Measurements from ENCODE around the gene RNPS1.

The RNPS1 gene

DNA sequence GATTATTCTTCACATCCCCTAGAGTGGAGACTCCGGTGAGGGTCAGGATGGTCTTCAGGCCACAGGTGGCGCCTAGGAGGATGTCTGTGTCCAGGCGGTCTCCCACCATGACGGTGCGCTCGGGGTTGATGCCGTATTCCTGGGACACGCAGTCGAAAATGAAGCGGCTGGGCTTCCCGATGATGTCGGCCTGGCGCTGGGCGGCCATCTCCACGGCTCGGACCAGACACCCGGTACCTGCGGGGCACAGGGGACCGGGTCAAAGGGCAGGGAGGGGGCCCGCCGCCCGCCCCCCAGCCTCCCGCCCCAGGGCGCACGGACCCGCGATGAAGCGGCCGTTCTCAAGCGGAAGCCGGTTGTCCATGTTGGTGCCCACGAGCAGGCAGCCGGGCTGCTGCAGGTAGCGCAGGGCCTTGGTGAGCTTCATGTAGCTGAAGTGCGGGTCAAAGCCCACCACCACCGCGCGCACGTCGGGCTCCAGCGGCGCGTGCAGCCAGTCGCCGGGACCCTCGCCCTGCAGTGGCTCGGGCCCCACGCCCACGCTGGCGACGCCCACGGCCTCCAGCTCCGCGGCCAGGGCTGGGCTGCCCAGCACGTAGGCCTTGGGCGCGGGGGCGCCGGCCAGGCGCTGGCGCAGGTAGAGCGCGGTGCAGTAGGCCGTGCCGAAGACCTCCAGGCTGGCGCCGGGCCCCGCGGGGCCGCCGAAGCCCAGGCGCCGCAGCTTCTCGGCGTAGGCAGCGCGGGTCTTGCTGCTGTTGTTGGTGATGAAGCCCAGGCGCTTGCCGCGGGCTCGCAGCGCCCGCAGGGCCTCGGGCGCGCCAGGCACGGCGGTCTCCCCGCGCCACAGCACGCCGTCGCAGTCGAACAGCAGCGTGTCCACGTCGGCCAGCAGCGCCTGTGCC is 53.9 kb downstream of the RNPS1 start:
- DNase-seq (ENCODE audit: low spot score): no peak

DNA sequence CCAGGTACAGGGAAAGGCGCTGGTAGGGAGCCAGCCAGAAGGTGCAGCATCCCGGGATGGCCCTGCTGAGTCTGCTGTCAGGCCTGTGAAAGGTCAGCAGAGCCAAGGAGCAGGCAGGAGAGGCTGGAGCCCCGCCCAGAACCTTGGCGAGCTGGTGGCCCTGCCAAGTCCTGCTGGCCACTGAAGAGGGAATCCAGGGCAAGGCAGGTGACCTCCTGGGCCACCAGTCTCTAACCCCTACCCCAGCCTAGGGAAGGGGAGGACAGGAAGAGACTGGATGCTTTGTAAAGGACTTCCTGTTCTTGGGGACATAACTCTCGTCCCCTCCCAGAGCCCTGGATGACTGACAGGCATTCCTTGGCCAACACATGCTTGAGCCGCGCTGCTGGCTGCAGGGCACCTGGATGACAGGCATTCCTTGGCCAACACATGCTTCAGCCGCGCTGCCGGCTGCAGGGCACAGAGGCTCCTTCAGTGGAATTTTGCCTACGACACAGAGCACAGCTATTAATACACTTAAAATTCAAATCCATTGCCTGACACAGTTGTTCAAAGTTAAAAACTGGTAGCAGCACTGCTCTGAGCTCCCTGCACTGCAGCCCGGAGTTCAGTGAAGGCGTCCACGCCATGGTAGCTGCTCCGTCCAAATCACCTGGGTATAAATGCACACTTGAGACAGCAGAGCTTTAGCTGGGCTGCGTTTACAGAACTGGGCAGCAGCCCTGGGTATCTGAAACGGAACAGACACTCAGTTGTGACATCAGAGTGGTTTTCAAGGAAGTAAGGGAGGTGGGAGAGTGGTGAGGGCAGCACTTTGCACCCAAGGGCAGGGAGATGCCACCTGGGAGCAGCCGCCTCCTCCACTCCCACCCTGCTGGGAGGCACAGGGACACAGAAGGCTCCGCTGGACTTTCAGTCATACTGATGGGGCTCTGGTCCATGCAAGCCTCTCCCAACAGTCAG is 55.3 kb downstream of the RNPS1 start:
- DNase-seq (ENCODE audit: low spot score): no peak

DNA sequence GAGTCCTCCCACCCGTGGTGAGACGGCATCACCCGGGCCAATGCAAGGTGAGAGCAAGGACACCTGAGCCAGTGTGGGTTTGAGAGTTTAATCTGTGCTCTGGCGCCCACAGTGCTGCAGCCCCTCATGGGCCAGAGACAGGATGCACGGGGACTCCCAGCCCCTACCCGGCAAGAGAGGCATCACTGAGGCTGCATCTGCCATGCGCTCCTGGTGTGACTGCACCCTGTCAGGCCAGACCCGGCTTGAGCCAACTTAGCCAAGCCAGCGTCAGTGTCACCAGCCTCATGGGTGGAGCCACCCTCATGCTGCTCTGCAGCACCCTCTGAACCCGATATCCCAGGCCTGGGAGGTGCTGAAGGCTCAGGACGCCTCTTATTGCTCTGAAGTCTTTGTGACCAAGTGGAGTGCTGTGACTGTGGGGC is 56.0 kb downstream of the RNPS1 start:
- DNase-seq (ENCODE audit: low spot score): no peak

DNA sequence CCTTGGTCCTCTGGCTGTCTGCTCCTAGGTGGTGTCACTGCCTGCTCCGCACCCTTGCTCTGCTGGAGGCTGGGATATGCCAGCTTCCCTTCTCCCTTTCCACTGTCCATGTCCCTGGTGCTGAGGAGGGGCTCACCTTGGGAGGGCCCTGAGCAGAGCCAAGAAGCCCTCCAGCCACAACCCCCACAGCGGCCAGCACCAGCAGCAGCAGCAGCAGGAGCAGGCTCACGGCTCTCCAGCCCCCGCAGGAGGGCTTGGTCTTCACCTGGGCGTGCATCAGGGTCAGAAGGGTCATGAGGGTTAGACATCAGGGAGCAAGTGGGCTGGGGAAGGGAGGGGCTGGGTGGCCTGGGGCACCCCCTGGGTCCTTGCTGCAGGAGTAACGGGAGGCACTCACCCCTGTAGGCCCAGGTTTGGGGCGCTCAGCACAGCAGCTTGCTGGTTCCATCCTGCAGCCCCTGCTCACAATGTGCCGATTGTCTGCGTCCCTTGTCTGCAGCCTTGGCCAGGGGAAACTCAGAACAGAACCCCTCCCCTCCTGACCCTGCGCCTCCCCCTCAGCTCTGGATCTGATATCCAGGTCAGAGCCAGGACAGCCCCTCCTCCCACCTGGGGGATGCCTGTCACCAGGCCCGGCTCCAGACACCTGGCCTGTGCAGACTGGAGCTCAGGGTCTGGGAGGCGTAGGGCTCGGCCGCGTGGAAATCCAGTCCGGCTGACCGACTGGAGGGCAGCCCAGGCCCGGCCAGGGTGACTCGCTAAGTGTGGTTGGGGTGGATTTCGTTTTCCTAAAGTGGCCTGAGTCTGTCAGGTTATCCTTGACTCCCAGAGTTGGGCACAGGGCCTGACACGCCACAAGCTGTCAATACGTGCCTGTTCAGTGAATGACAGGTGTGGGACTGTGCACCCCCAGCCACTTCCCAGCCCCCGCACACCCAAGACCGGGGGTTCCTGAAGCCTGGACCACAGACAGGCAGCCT is 57.2 kb downstream of the RNPS1 start, which contains the start of gene BRICD5:
Gene BRICD5, minus strand, starts transcription at position 478 of the 980 bp plus-strand sequence. Its CDS starts 30 bp downstream, at position 448.
- no peak for DNase-seq (ENCODE audit: low spot score)

DNA sequence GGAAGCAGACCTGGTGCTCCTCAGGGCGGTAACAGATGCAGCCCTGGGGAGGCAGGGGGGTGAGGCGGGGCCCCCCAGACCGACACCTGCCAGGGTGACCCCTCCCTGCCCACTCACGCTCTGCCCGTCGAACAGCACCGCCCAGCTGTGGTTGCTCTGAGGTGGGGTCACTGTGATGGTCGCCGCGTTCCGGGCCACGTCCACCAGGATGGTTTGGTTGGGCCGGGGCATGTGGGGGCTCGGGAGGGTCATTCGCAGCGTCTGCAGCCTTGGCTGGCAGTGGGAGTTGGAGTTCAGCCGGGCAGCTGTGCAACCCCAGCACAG is 58.0 kb downstream of the RNPS1 start:
- DNase-seq (ENCODE audit: low spot score): no peak

DNA sequence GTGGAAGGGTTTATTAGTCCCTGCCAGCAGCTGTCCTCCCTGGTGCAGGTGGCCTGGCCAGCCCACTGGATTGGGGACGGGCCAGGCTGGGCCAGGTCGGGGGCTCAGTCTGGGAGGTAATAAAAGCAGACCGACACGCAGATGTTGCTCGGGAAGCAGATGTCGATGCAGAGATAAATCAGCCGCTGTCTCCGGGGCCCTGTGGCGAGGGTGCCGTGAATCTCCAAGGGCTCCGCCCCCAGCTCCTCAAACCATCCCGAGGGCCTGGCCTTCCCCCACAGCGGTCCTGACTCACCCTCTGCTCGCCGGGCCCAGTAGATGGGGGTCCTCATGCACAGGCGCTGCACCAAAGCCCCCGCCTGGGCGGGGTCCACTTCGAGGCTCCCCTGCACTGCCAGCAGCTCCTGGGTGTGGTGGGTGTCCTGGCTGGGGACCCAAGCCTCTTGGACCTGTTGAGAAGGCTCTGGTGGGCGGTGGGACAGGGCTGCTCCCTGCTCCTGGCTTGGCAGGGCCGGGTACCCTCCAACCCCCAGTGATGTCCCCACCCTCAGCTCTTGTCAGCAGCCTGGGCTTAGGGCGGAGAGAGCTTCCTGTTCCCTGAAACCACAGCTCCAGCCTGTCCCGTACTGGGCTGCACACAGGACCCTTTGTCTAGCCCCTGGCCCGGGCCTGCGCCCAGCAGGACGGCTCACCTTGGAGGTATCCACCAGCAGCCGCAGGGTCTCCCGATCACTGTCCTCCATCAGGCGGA is 58.5 kb downstream of the RNPS1 start:
- no peak for DNase-seq (ENCODE audit: low spot score)

DNA sequence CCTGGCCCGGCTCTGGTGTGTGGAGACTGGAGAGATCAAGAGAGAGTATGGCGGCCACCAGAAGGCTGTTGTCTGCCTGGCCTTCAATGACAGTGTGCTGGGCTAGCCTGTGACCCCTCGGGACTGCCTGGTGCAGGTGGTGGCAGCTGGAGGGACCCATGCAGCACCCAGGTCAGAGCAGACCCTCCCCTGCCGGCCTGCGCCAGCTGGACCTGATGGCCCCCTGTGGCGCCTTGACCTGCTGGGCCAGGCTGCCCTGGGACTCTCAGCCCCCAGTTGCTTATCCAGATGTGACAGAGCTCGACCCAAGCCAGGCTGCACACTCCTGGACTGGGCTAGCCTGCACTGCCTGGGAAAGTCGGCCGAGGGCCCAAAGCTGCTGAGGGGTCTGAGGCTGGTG is 59.2 kb downstream of the RNPS1 start:
- no peak for DNase-seq (ENCODE audit: low spot score)

DNA sequence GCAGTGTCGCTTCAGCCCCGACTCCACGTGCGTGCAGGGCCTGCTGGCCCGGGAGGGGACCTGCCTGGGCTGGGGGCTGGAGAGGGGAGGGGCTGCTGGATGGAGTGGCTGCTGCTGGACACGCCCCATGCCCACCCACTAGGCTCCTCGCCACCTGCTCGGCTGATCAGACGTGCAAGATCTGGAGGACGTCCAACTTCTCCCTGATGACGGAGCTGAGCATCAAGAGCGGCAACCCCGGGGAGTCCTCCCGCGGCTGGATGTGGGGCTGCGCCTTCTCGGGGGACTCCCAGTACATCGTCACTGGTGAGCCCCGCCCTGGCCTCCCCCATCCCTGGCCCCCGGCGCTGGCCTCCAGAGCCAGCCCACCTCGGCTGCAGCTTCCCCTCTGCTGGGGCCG is 59.6 kb downstream of the RNPS1 start:
- DNase-seq (ENCODE audit: low spot score): no peak

DNA sequence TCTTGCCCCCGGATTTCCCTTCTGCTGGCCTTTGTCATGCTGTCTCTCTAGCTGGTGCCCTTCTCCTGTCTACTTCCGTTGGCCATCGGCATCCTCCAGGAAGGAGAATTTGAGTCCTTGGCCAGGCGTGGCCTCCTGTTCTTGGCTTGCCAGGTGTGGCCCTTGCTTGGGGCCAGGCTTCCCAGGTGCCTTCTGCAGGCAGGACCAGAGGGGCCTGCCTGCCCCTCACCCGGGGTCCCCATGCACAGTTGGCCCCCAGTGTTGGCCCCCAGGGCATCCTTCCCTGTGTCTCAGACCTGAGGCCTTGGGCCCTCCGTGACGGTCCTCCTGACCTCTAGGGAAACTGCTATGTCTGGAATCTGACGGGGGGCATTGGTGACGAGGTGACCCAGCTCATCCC is 60.1 kb downstream of the RNPS1 start:
- no peak for DNase-seq (ENCODE audit: low spot score)

DNA sequence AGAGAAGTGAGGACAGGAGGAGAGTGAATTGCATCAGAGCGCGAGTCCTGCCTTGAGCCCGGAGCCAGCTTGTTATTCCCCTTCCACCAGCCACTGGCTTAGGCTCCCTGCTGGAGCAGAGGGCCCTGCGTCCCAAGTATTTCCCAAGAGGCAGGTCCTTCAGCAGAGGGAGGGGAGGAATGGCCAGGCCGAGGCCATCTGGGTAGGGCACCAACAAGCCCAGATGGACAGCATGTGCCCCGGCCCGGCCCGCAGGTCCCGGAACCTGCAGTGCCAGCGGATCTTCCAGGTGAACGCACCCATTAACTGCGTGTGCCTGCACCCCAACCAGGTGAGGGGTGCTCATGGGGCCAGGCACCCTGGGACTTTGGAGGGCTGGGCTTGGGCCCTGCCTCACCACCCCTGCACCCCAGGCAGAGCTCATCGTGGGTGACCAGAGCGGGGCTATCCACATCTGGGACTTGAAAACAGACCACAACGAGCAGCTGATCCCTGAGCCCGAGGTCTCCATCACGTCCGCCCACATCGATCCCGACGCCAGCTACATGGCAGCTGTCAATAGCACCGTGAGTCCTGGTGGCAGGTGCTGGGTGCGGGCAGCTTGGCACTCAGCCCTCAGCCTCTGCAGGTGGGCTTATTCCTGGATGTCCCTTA is 61.0 kb downstream of the RNPS1 start:
- DNase-seq (ENCODE audit: low spot score): no peak

DNA sequence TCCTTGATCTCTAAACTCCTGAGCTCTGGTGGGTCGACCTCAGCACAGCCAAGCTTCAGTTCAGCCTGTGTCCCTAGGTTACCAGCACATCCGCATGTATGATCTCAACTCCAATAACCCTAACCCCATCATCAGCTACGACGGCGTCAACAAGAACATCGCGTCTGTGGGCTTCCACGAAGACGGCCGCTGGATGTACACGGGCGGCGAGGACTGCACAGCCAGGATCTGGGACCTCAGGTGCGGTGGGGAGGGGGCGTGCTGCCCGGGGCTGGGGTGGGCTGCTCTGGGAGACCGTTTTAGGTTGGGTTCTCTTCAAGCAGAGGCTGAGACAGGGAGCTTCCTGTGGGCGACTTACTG is 61.5 kb downstream of the RNPS1 start:
- no peak for DNase-seq (ENCODE audit: low spot score)

DNA sequence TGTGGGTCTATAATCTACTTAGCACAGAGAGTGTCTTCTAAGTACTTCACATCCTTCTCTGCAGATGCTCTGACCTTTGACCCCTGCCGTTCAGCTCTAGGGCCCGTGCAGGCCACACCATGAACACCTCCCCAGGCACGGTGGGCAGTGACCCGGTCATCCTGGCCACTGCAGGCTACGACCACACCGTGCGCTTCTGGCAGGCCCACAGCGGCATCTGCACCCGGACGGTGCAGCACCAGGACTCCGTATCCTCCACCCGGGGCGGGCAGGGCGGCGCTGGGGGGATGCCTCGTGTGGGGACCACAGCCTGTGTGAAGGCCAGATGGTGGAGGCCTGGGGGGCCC is 62.0 kb downstream of the RNPS1 start:
- DNase-seq (ENCODE audit: low spot score): no peak

DNA sequence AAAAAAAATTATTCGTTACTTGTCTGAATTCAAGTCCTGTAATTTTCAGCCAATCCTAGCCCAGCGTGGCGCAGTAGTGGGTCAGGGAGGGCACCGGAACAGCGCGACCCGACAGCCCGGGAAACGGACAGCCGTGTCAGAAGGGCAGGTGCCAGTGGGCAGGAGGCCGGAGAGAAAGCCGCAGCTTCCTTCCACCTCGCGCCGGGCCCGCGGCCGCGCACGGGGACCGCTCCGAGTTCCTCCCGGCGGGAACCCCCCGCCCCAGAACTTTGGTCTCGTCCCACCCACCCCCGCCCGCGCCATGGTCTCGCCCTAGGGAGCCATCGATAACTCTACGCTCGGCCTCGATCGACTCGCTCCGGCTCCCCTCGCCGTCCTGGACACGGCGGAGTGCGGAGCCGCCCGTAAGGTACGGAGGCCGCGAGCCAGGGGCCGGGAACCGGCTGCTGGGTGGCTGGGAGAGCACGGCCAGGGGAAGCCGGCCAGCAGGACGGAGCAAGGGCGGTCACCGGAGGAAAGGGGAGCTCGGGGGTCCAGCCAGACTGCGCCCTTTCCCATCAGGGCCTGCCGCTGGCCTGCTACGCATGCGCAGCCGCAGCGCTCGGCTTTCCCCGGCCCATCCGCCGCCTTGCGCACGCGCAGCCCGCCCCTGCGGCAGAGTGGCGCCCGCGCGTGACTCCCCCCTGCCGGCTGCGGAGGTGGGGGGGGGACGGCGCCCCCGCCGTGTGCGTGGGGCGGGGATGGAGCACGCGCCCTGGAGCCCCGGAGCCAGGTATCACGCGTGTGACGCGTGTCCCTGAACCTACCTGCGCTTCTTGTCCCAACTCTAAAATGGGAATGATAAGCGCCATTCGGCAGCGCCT is 62.6 kb downstream of the RNPS1 start, which contains the start of gene MLST8:
Gene MLST8, plus strand, starts transcription at position 351 of the 863 bp plus-strand sequence. CDS start 632 bp downstream, outside the sequence.
- DNase-seq (ENCODE audit: low spot score): peak; percentile 97

DNA sequence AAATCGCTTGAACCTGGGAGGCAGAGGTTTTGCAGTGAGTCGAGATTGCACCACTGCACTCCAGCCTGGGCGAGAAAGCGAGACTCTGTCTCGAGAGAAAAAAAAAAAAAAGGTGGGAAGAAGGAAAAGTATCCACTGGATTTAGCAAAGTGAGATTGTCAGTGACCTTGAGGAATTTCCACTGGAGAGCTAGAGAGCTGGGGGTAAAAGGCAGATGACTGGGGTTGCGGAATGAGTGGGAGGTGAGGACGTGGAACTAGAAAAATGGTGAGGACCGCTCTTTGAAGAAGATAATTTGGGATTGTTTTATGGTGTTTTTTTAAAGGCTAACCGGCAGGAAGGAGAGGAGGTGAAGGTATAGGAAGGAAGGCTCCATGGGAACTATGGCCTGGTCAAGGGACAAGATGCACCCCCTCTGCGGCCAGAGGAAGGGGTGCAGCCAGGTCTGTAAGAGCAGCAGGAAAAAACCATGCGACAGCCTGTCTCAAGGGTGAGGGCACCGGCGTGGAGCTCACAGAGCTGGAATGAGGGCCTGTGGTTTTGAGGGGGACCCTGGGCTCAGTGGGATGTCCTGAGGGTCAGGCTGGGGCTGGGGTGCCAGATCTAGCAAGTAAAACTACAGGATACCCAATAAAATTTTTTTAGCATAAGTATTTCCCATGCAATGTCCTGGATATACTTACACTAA is 63.4 kb downstream of the RNPS1 start:
- DNase-seq (ENCODE audit: low spot score): no peak

Data from HuH-7 (cell line).